Neural cell (in vitro differentiated cells): ENCODE data around the gene MLH1. TPM values are rescaled to one million over a fixed set of nuclear protein-coding genes. Genes with fewer than 3 reads are reported as not detected.

ENCODE experiments used
- H2AFZ ChIP-seq: fragments of 200-600, 300-800 bp; sonication (generic), shearing (Covaris generic); 2 replicates; pipeline ENCODE4 v1.6.0; 2014; ENCODE audit warnings: low read depth, mild to moderate bottlenecking, antibody characterized with exemption, low read length, moderate library complexity
- H3F3A ChIP-seq: fragments of 200-600 bp; shearing (Covaris generic); 2 replicates; pipeline ENCODE4 v1.6.1; 2016; ENCODE audit warnings: mild to moderate bottlenecking, moderate library complexity, mixed read lengths, antibody characterized with exemption, low read length; ENCODE audit not compliant: insufficient read depth, poor library complexity, severe bottlenecking
- H3K27ac ChIP-seq: fragments of 200-600, 300-800 bp; sonication (generic), shearing (Covaris generic); 2 replicates; pipeline ENCODE4 v1.5.1; 2014; ENCODE audit warnings: mild to moderate bottlenecking, low read length, moderate library complexity
- H3K27me3 ChIP-seq: fragments of 300-800, 200-600 bp; sonication (generic), shearing (Covaris generic); 2 replicates; pipeline ENCODE4 v1.6.0; 2014; ENCODE audit warnings: mild to moderate bottlenecking, low read depth, low read length, moderate library complexity; ENCODE audit not compliant: insufficient read depth
- H3K36me3 ChIP-seq: fragments of 300-800, 200-600 bp; sonication (generic), shearing (Covaris generic); 2 replicates; pipeline ENCODE4 v1.5.1; 2014; ENCODE audit warnings: mild to moderate bottlenecking, antibody characterized with exemption, low read length, moderate library complexity; ENCODE audit not compliant: insufficient read depth
- H3K4me2 ChIP-seq: fragments of 300-800, 200-600 bp; sonication (generic), shearing (Covaris generic); 2 replicates; pipeline ENCODE4 v1.6.0; 2014; ENCODE audit warnings: mild to moderate bottlenecking, low read length
- H3K4me3 ChIP-seq: fragments of 300-800, 200-600 bp; sonication (generic), shearing (Covaris generic); 2 replicates; pipeline ENCODE4 v1.5.1; 2014; ENCODE audit warnings: mild to moderate bottlenecking, low read length, moderate library complexity
- H3K79me2 ChIP-seq: fragments of 200-600 bp; shearing (Covaris generic); replicated peaks from 2 replicates; pipeline ENCODE4 v1.6.0; 2014; ENCODE audit warnings: mild to moderate bottlenecking, low read length, moderate library complexity; ENCODE audit not compliant: insufficient read depth
- H3K9ac ChIP-seq: fragments of 300-800, 200-600 bp; sonication (generic), shearing (Covaris generic); 2 replicates; pipeline ENCODE4 v1.6.1; 2016; ENCODE audit warnings: mild to moderate bottlenecking, low read length, mixed read lengths
- H3K9me2 ChIP-seq: fragments of 200-600 bp; shearing (Covaris generic); 2 replicates; pipeline ENCODE4 v1.6.1; 2016; ENCODE audit warnings: mild to moderate bottlenecking, low read length, mixed read lengths; ENCODE audit not compliant: insufficient read depth
- H3K9me3 ChIP-seq: fragments of 200-600, 300-800 bp; sonication (generic), shearing (Covaris generic); 2 replicates; pipeline ENCODE4 v1.6.1; 2016; ENCODE audit warnings: mild to moderate bottlenecking, mixed run types, low read length, moderate library complexity, mixed read lengths
- H4K20me1 ChIP-seq: fragments of 200-600 bp; shearing (Covaris generic); 2 replicates; pipeline ENCODE4 v1.6.1; 2016; ENCODE audit warnings: mild to moderate bottlenecking, mixed run types; ENCODE audit not compliant: insufficient read depth
- CTCF ChIP-seq: fragments of 450-650 bp; IDR thresholded peaks from 2 replicates; pipeline ENCODE4 v1.5.1; 2014; ENCODE audit warnings: antibody characterized with exemption, mild to moderate bottlenecking, moderate library complexity; ENCODE audit not compliant: poor library complexity, severe bottlenecking
- EP300 ChIP-seq: fragments of 450-650 bp; conservative IDR thresholded peaks from 2 replicates; pipeline ENCODE4 v1.6.1; 2014; ENCODE audit warnings: antibody characterized with exemption, mild to moderate bottlenecking, moderate library complexity; ENCODE audit not compliant: poor library complexity, severe bottlenecking
- EZH2 ChIP-seq: fragments of 200-600, 300-800 bp; shearing (Covaris generic), sonication (generic); IDR thresholded peaks from 2 replicates; pipeline ENCODE4 v1.6.1; 2014; ENCODE audit warnings: antibody characterized with exemption, low read length, borderline replicate concordance, mild to moderate bottlenecking; ENCODE audit not compliant: insufficient read depth, poor library complexity, severe bottlenecking
- MXI1 ChIP-seq: fragments of 450-650 bp; conservative IDR thresholded peaks from 2 replicates; pipeline ENCODE4 v1.6.1; 2014; ENCODE audit warnings: antibody characterized with exemption, mild to moderate bottlenecking; ENCODE audit not compliant: poor library complexity, severe bottlenecking
- POLR2AphosphoS5 ChIP-seq: IDR thresholded peaks from 2 replicates; pipeline ENCODE4 v1.6.1; 2012
- RAD21 ChIP-seq: fragments of 450-650 bp; conservative IDR thresholded peaks from 2 replicates; pipeline ENCODE4 v1.6.1; 2014; ENCODE audit warnings: antibody characterized with exemption, mild to moderate bottlenecking, moderate library complexity
- REST ChIP-seq: IDR thresholded peaks from 2 replicates; pipeline ENCODE4 v1.6.1; 2012; ENCODE audit warnings: borderline replicate concordance
- SMC3 ChIP-seq: fragments of 450-650 bp; conservative IDR thresholded peaks from 2 replicates; pipeline ENCODE4 v1.6.1; 2014; ENCODE audit warnings: antibody characterized with exemption, mild to moderate bottlenecking, moderate library complexity; ENCODE audit not compliant: poor library complexity
- TAF1 ChIP-seq: IDR thresholded peaks from 2 replicates; pipeline ENCODE4 v1.6.1; 2012; ENCODE audit warnings: low read depth
- polyA plus RNA-seq: library from polyadenylated mRNA; depleted of rRNA; stranded (reverse); fragments of >200 nt; gene quantifications from 2 replicates; pipeline ENCODE4 v1.2.3, GENCODE V29; 2014

The MLH1 gene
- polyA plus RNA-seq, 1 donor from 2014 or later: 73.7 TPM

GRCh38 chr3:37026851-37027250, 33.5 kb downstream of the MLH1 start:
- no peak overlapping the region for H3K27ac ChIP-seq
- no peak for TF ChIP-seq REST
- TF ChIP-seq EZH2: no peak
- no peak for TF ChIP-seq RAD21
- no peak for TF ChIP-seq POLR2AphosphoS5
- TF ChIP-seq TAF1: no peak
- no peak for TF ChIP-seq MXI1

GRCh38 chr3:37028329-37028728, 35.0 kb downstream of the MLH1 start:
- Histone ChIP-seq H3K27ac (no peak overlapping the region), H3K9me2 (no peaks in the 10 kb centered on the region), H3K36me3 (peaks cover 18% of the 10 kb centered on the region), H2AFZ (no peak overlapping the region), H3K9me3 (no peaks in the 10 kb centered on the region), H3K9ac (no peak overlapping the region), H4K20me1 (no peaks in the 10 kb centered on the region), H3K4me2 (no peak overlapping the region), H3K4me3 (no peak overlapping the region), H3K27me3 (no peaks in the 10 kb centered on the region), H3K79me2 (no peaks in the 10 kb centered on the region), H3F3A (no peaks in the 10 kb centered on the region)
- TF ChIP-seq POLR2AphosphoS5: no peak
- no peak for TF ChIP-seq CTCF
- no peak for TF ChIP-seq EP300
- TF ChIP-seq EZH2: no peak
- no peak for TF ChIP-seq REST
- TF ChIP-seq SMC3: no peak
- TF ChIP-seq RAD21: no peak
- TF ChIP-seq TAF1: no peak
- TF ChIP-seq MXI1: no peak

More at GRCh38 chr3:37026851-37027250, 33.5 kb downstream of the MLH1 start:
- H3K36me3 ChIP-seq: peaks cover 22% of the 10 kb centered on the region
- no peak overlapping the region for H3K4me3 ChIP-seq
- H4K20me1 ChIP-seq: no peaks in the 10 kb centered on the region
- no peaks in the 10 kb centered on the region for H3F3A ChIP-seq
- no peaks in the 10 kb centered on the region for H3K9me3 ChIP-seq
- H3K9ac ChIP-seq: no peak overlapping the region
- H3K79me2 ChIP-seq: no peaks in the 10 kb centered on the region
- no peaks in the 10 kb centered on the region for H3K9me2 ChIP-seq
- no peak overlapping the region for H3K4me2 ChIP-seq
- H2AFZ ChIP-seq: no peak overlapping the region
- no peaks in the 10 kb centered on the region for H3K27me3 ChIP-seq
